Naive B cell (primary cell): Measurements from ENCODE around the gene SUN1. TPM values are rescaled to one million over a fixed set of nuclear protein-coding genes. Genes with fewer than 3 reads are reported as not detected.
"Not testable (repeated sequence)": the region's sequence is repeated elsewhere in the genome, so short reads cannot be mapped to it uniquely, and the experiment has no call there.

Experiments
- ATAC-seq, 2 donors: fragments of 150-1000 bp; cut with Tn5 transposase; 2 replicates each; pipeline ENCODE4 v1.10.0; 2021; ENCODE audit warnings: low read depth in 2 of 2, mild to moderate bottlenecking in 2 of 2, moderate library complexity in 2 of 2
- DNase-seq: peaks from one replicate; pipeline ENCODE4 v3.0.0; 2022
- H3K27ac Mint-ChIP-seq, 6 donors: one replicate each; pipeline ENCODE4 v1.8.0; 2020 to 2022; ENCODE audit warnings: mild to moderate bottlenecking in 6 of 6, mixed read lengths in 6 of 6, moderate library complexity in 5 of 6, inconsistent platforms in 2 of 6
- H3K27me3 Mint-ChIP-seq, 3 donors: one replicate each; pipeline ENCODE4 v1.8.0; 2021 to 2022; ENCODE audit warnings: mixed read lengths in 3 of 3, mild to moderate bottlenecking in 1 of 3
- H3K36me3 Mint-ChIP-seq, 2 donors: one replicate each; pipeline ENCODE4 v1.8.0; 2020 to 2022; ENCODE audit warnings: mixed read lengths in 2 of 2, inconsistent platforms in 1 of 2, mild to moderate bottlenecking in 1 of 2
- H3K4me1 Mint-ChIP-seq, 3 donors: one replicate each; pipeline ENCODE4 v1.8.0; 2020 to 2022; ENCODE audit warnings: mixed read lengths in 3 of 3, inconsistent platforms in 1 of 3, mild to moderate bottlenecking in 1 of 3, moderate library complexity in 1 of 3
- H3K4me3 Mint-ChIP-seq, 8 donors: one replicate each; pipeline ENCODE4 v1.8.0; 2020 to 2022; ENCODE audit warnings: mild to moderate bottlenecking in 8 of 8, mixed read lengths in 8 of 8, moderate library complexity in 8 of 8, inconsistent platforms in 2 of 8
- H3K9me3 Mint-ChIP-seq, 7 donors: one replicate each; pipeline ENCODE4 v1.8.0; 2020 to 2022; ENCODE audit warnings: mixed read lengths in 7 of 7, mild to moderate bottlenecking in 5 of 7, inconsistent platforms in 2 of 7, moderate library complexity in 1 of 7
- polyA plus RNA-seq, 6 donors: library from polyadenylated mRNA; unstranded; fragments of 300-500 nt; fragmentation: Illumina TruSeq; gene quantifications; one replicate each; pipeline ENCODE4 v1.2.3, GENCODE V29; 2021; ENCODE audit warnings: low read depth in 6 of 6

The SUN1 gene
- polyA plus RNA-seq, 6 donors from 2014 or later: 38.9 to 93.6 (median 45.5) TPM

GRCh38 chr7:860149-860548, 27.9 kb downstream of the SUN1 start:
- Mint-ChIP-seq H3K27me3 (no peaks in the 10 kb centered on the region), H3K36me3 (peaks cover 28 to 29% of the 10 kb centered on the region in 2 donors), H3K9me3 (no peaks in the 10 kb centered on the region), H3K27ac (no peak overlapping the region), H3K4me3 (peak overlapping the region in 1 of 8 donors; percentile 15), H3K4me1 (peaks cover 0 to 2% (median 0%) of the 10 kb centered on the region in 3 donors)
- DNase-seq (no peak), ATAC-seq (no peak)

GRCh38 chr7:861222-861621, 28.9 kb downstream of the SUN1 start:
- Mint-ChIP-seq H3K4me3 (no peak overlapping the region), H3K27ac (peak overlapping the region in 1 of 6 donors; percentile 7), H3K27me3 (no peaks in the 10 kb centered on the region), H3K36me3 (peaks cover 24 to 30% of the 10 kb centered on the region in 2 donors), H3K9me3 (no peaks in the 10 kb centered on the region), H3K4me1 (peaks cover 0 to 2% (median 0%) of the 10 kb centered on the region in 3 donors)
- DNase-seq: no peak
- ATAC-seq: no peak

GRCh38 chr7:862157-862556, 29.9 kb downstream of the SUN1 start:
- no peaks in the 10 kb centered on the region for H3K9me3 Mint-ChIP-seq
- H3K27me3 Mint-ChIP-seq: no peaks in the 10 kb centered on the region
- peak overlapping the region in 2 of 6 donors; percentile 7 to 35 for H3K27ac Mint-ChIP-seq
- H3K36me3 Mint-ChIP-seq: peaks cover 24 to 39% of the 10 kb centered on the region in 2 donors
- no peak overlapping the region for H3K4me3 Mint-ChIP-seq
- H3K4me1 Mint-ChIP-seq: peaks cover 0 to 2% (median 0%) of the 10 kb centered on the region in 3 donors
- ATAC-seq (no peak), DNase-seq (no peak)

- Mint-ChIP-seq H3K36me3 (peaks cover 24 to 44% of the 10 kb centered on the region in 2 donors), H3K4me1 (peaks cover 0 to 2% (median 0%) of the 10 kb centered on the region in 3 donors), H3K27me3 (no peaks in the 10 kb centered on the region), H3K27ac (peak overlapping the region in 1 of 6 donors; percentile 47), H3K9me3 (no peaks in the 10 kb centered on the region), H3K4me3 (no peak overlapping the region)
- ATAC-seq (no peak), DNase-seq (no peak)
These were observed 30.8 kb downstream of the SUN1 start for GRCh38 chr7:863106-863505.

GRCh38 chr7:865921-866320, 33.6 kb downstream of the SUN1 start:
- peaks cover 0 to 2% (median 0%) of the 10 kb centered on the region in 3 donors for H3K4me1 Mint-ChIP-seq
- H3K36me3 Mint-ChIP-seq: peaks cover 14 to 34% of the 10 kb centered on the region in 2 donors
- no peak overlapping the region for H3K4me3 Mint-ChIP-seq
- no peaks in the 10 kb centered on the region for H3K9me3 Mint-ChIP-seq
- ATAC-seq: no peak
- no peak overlapping the region for H3K27ac Mint-ChIP-seq
- no peaks in the 10 kb centered on the region for H3K27me3 Mint-ChIP-seq
- no peak for DNase-seq

GRCh38 chr7:867001-867405, 34.7 kb downstream of the SUN1 start:
- no peak overlapping the region for H3K4me3 Mint-ChIP-seq
- H3K27me3 Mint-ChIP-seq: no peaks in the 10 kb centered on the region
- peaks cover 8 to 23% of the 10 kb centered on the region in 2 donors for H3K36me3 Mint-ChIP-seq
- ATAC-seq (no peak), DNase-seq (no peak)
- no peak overlapping the region for H3K27ac Mint-ChIP-seq
- peaks cover 0 to 2% (median 0%) of the 10 kb centered on the region in 3 donors for H3K4me1 Mint-ChIP-seq
- H3K9me3 Mint-ChIP-seq: no peaks in the 10 kb centered on the region

- DNase-seq: no peak
- Mint-ChIP-seq H3K9me3 (no peaks in the 10 kb centered on the region), H3K36me3 (peaks cover 8 to 22% of the 10 kb centered on the region in 2 donors), H3K4me1 (peaks cover 0 to 2% (median 0%) of the 10 kb centered on the region in 3 donors), H3K27me3 (no peaks in the 10 kb centered on the region), H3K4me3 (peak overlapping the region in 1 of 8 donors; percentile 58), H3K27ac (no peak overlapping the region)
- no peak for ATAC-seq
These were observed 35.3 kb downstream of the SUN1 start for GRCh38 chr7:867406-868188.

- H3K36me3 Mint-ChIP-seq: peaks cover 8 to 22% of the 10 kb centered on the region in 2 donors
- H3K27me3 Mint-ChIP-seq: no peaks in the 10 kb centered on the region
- H3K4me3 Mint-ChIP-seq: no peak overlapping the region
- H3K27ac Mint-ChIP-seq: no peak overlapping the region
- no peaks in the 10 kb centered on the region for H3K9me3 Mint-ChIP-seq
- peaks cover 2 to 7% (median 3%) of the 10 kb centered on the region in 3 donors for H3K4me1 Mint-ChIP-seq
- DNase-seq (no peak), ATAC-seq (no peak)
These were observed 35.9 kb downstream of the SUN1 start for GRCh38 chr7:868189-868486.

- no peak overlapping the region for H3K27ac Mint-ChIP-seq
- peaks cover 4 to 22% of the 10 kb centered on the region in 2 donors for H3K36me3 Mint-ChIP-seq
These were observed 37.1 kb downstream of the SUN1 start for GRCh38 chr7:869348-869747.

GRCh38 chr7:871900-872537, 39.7 kb downstream of the SUN1 start:
- Mint-ChIP-seq H3K36me3 (peaks cover 4 to 6% of the 10 kb centered on the region in 2 donors), H3K4me3 (no peak overlapping the region), H3K27me3 (no peaks in the 10 kb centered on the region), H3K9me3 (no peaks in the 10 kb centered on the region), H3K4me1 (peaks cover 5 to 20% (median 11%) of the 10 kb centered on the region in 3 donors), H3K27ac (peak overlapping the region in 3 of 6 donors; percentile 60 to 74 (median 63))
- ATAC-seq (no peak), DNase-seq (no peak)

More at GRCh38 chr7:869348-869747, 37.1 kb downstream of the SUN1 start:
- peaks cover 4 to 15% (median 9%) of the 10 kb centered on the region in 3 donors for H3K4me1 Mint-ChIP-seq
- H3K27me3 Mint-ChIP-seq: no peaks in the 10 kb centered on the region
- no peak overlapping the region for H3K4me3 Mint-ChIP-seq
- ATAC-seq (no peak), DNase-seq (no peak)
- no peaks in the 10 kb centered on the region for H3K9me3 Mint-ChIP-seq

- Mint-ChIP-seq H3K4me1 (peaks cover 11 to 20% (median 14%) of the 10 kb centered on the region in 3 donors), H3K4me3 (peak overlapping the region in 1 of 8 donors; percentile 81), H3K27ac (peak overlapping the region in 5 of 6 donors; percentile 11 to 74 (median 49))
- not testable (repeated sequence) for H3K36me3 Mint-ChIP-seq, H3K9me3 Mint-ChIP-seq, H3K27me3 Mint-ChIP-seq, ATAC-seq, DNase-seq
These were observed 40.4 kb downstream of the SUN1 start for GRCh38 chr7:872685-873084.

- peaks cover 0 to 4% of the 10 kb centered on the region in 2 donors for H3K36me3 Mint-ChIP-seq
- H3K9me3 Mint-ChIP-seq: no peaks in the 10 kb centered on the region
- H3K4me1 Mint-ChIP-seq: peaks cover 14 to 27% (median 17%) of the 10 kb centered on the region in 3 donors
- H3K27me3 Mint-ChIP-seq: no peaks in the 10 kb centered on the region
- ATAC-seq: peak in 1 of 2 donors; percentile 11
- DNase-seq: peak; percentile 59
- peak overlapping the region; percentile 11 to 74 (median 62) for H3K27ac Mint-ChIP-seq
- H3K4me3 Mint-ChIP-seq: peak overlapping the region in 3 of 8 donors; percentile 39 to 81 (median 78)
These were observed 41.2 kb downstream of the SUN1 start for GRCh38 chr7:873367-874002.

- Mint-ChIP-seq H3K4me3 (peak overlapping the region in 2 of 8 donors; percentile 27 to 78), H3K4me1 (peaks cover 18 to 34% (median 19%) of the 10 kb centered on the region in 3 donors), H3K36me3 (peaks cover 0 to 4% of the 10 kb centered on the region in 2 donors), H3K9me3 (no peaks in the 10 kb centered on the region), H3K27me3 (no peaks in the 10 kb centered on the region), H3K27ac (peak overlapping the region in 1 of 6 donors; percentile 72)
- no peak for DNase-seq
- no peak for ATAC-seq
These were observed 41.9 kb downstream of the SUN1 start for GRCh38 chr7:874031-874749.
